Fibroblast of peridontal ligament (primary cell): ENCODE data around the gene CLSTN2.

Experiments used
- DNase-seq: peaks from one replicate; pipeline ENCODE4 v3.0.0-alpha.2; 2010; ENCODE audit errors: extremely low read depth

Gene CLSTN2

DNA sequence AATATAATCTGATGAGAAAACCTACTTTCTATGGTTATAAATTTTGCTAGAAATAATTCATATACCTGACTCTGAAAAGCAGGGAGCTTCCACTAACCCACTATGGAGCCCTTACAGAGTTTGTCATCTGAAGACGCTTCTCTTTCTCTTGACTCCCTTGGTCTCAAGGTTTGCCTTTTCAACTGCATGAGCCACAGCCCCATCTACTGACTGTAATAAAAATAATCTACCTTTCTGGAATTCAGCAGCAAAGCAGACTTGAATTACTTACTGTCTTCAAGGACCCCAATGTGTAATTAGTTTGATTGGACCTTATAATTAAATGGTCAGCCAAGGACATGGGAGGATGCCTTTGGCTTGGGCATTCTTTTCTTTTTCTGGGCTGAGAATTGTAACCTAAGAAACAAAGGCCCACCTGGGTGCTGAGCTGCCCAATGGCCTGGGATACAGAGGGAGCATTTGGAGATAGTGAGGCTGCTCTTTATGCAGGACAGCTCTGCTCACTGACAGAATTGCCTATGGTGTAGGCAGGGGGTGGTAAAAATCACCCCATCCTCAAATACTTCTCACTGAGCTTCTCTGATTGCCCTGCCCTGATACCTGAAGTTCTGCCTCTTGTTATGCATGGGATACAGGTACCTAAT, 564.3 kb downstream of the CLSTN2 start:
- peak; percentile 49 for DNase-seq

DNA sequence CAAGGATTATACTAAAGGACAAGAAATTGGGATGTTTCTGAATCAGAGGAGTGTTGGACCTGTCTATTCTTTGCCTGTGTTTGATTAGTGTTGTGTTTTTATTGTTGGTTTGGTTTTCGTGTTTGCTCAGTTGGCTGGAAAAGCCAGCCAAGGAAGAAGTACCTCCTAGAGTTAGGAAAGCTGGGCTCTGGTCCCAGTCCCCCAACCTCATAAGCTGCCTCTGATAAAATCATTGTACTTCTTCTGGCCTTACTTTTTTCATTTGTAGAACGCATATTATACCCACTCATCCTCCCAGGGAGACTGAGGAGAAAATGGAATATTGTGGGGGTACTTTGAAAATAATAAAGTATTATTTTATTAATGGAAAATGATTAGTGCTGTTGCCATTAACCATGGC, 565.5 kb downstream of the CLSTN2 start:
- no peak for DNase-seq

DNA sequence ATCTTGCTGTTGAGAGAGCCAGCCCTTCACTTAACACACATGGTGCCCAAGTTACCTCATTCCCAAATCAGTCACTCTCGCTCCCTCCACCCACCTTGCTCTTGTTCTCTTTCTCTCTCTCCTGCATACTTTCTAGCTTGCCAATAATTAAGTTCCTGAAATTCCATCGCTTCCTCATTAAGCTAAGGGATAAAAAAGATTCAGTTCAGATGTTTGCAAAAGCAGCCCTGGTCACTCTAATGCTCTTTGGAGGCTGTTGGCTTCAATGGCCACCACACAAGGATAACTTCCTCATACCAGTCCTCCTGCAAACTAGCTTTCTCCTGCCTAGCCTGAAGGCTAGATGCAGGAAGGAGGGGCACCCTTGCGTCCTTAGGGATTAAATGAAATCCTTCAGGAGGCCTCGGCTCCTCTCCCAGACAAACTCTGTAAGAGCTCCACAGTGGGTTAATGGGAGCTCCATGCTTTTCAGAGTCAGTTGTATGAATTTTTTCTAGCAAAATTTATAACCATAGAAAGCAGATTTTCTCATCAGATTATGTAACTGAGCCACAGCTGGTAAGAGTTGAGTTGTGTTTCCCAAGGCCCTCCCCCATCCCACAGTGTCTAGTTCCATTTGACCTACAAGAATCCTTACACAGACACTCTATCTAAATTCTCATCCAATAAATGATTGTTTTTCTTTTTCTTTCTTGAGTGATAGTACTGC, 566.2 kb downstream of the CLSTN2 start:
- peak; percentile 53 for DNase-seq

DNA sequence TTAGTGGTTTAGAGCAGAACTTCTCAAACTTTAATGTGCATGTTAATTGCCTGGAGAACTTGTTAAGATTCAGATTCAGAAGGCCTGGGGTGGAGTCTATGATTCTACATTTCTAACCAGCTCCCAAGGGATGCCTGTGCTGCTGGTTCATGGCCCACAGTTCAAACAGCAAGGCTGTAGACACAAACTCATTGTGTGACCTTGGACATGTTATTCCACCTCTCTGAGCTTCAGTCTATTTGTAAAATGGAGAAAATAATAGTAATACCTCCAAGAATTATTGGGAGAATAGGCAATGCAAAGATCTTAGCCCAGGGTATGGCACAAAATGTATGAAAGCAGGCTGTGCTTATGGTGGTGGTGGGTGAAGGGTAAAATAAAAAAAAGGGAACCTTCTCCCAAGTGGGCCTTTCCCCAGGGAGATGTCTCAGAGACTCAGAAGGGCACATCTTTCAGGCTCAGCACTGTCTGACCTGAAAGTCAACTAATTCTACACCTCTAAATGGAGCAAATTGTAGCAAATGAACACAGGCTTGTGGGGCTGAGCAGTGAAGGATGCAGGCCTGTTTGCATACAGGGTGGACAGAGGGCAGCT, 566.9 kb downstream of the CLSTN2 start:
- DNase-seq = no peak

- peak; percentile 28 for DNase-seq
Observed at GRCh38 chr3:140505213-140505612, 570.2 kb downstream of the CLSTN2 start.

GRCh38 chr3:140505876-140506275, 570.9 kb downstream of the CLSTN2 start:
- DNase-seq = no peak

GRCh38 chr3:140508550-140508949, 573.6 kb downstream of the CLSTN2 start:
- DNase-seq = no peak

DNA sequence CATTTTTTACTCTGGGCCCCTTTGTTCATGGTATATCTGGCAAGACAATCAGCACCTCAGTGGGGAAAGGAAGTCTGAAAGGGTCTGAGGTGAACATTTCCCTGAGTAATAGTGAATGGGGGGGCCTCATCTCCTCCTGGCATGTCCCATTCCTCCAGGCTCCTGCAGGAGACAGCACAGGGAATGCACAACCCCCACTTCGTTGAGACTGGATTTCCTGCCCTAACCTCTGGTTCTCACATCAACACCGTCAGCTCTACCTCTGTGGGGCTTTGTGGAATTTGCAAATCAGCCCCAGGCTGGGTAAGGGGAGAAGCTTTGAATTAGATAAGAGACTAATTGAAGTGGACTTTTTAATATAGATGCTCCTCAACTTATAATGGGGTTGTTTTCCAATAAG, 574.5 kb downstream of the CLSTN2 start:
- no peak for DNase-seq

DNA sequence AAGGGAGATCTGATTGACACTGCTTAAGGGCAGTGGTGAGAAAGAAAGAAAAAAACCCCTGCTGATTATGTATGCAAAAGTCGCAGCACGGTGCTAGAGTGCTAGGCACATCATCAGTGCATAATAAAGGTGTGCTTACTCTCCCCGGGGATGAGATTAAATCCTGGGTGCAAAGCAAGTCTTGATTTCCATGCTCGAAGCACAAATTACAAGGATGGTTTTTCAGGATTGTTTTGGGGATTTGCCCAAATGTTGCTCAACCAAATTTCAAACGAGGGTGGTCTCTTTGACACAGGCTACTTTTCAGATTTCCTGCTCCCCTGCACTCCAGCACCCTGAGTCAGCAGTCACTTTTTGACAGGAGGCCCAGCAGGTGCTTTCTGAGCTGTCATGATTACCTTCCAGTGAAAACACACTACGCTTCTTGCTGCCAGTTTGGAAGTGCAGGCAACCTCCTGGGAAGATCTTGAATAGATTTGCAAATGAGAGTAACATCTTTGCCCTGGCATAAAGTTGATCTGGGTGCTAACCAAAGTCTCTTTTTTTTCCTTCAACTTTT, 575.4 kb downstream of the CLSTN2 start:
- no peak for DNase-seq

GRCh38 chr3:140521751-140522445, 586.9 kb downstream of the CLSTN2 start:
- DNase-seq = no peak

DNA sequence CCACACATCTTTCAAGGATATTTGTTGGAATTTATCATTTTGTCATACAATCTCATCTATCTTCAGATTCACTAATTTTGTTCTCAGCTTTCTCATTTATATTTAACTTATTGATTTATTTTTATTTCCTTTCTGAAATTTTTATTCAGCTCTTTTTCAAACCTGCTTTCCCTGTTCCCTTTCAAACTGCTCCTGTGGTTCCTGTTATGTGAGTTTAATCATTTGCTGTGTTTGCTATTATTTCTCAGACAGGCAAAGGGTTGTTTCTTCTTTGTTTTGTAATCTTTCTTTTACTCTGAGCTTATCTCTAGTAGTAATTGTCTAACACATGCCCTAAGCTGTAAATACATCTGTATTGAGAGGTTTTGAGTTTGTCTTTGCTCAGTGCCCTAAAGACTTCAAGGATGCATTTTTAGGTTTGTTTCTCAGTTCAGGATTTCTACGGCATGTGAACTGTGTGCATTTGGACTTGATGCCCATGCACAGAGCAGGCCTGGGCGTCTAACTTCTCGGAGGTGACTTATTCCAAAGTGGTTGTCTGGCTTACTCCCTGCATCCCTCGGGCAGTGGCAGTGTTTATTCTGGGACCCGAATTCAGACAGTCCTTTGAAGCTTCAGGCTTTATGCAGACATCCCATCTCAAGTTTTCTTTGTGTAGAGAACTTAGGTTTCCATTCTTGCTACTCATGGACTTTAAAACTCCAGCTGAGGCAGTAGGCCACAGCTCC, 587.8 kb downstream of the CLSTN2 start:
- DNase-seq = no peak

GRCh38 chr3:140523600-140523999, 588.6 kb downstream of the CLSTN2 start:
- DNase-seq = no peak

DNA sequence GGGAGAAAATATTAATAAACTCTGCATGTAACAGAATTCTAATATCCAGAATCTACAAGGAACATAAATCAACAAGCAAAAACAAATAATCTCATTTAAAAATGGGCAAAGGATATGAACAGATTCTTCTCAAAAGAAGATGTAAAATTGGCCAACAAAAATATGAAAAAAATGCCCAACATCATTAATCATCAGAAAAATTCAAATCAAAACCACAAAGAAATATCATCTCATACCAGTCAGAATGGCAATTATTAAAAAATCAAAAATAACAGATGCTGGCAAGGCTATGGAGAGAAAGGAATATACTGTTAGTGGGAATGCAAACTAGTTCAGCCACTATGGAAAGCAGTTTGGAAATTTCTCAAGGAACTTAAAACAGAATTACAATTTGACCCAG, 592.2 kb downstream of the CLSTN2 start:
- DNase-seq = no peak

GRCh38 chr3:140529096-140529495, 594.1 kb downstream of the CLSTN2 start:
- DNase-seq = peak; percentile 29

GRCh38 chr3:140529558-140529957, 594.6 kb downstream of the CLSTN2 start:
- DNase-seq = no peak

GRCh38 chr3:140530131-140530530, 595.1 kb downstream of the CLSTN2 start:
- no peak for DNase-seq

- no peak for DNase-seq
Observed at GRCh38 chr3:140530603-140531002, 595.6 kb downstream of the CLSTN2 start.

GRCh38 chr3:140532793-140533330, 597.9 kb downstream of the CLSTN2 start:
- no peak for DNase-seq

DNA sequence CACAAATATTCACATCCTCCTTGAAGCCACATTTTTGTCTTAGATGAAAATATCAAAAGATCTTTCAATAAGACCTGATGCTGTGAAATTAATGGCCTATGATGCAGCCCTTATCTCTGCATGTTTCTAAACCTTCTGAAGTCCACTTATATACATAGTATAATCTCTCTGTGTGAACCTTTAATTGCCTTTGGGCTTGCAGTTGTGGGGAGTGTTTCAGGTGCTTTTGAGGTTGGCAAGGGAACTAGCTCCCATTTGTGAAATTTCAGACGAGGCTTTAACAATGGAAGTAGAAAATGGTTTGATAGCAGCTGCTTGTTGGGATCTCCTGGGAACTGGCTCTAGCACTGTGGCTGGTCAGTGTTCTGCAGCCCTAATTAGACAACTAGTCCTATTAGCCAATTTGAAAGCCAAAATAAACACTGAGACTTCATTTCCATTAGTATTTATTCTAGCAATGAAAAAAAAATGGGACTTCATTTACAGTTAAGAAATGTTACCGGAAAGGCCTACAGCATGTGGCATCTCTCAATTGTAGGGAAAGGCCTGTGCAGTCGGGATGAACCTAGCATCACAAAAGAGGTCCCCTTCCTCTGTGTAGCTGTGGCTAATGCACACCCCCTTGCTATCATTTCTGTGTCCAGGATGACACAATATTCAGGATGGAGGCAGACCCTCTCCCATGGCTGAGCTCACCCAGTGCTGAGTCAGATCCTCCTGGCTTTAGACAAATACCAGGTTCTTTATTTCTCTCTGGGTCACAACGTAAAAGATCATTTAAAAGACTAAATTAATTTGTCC, 602.1 kb downstream of the CLSTN2 start:
- no peak for DNase-seq

DNA sequence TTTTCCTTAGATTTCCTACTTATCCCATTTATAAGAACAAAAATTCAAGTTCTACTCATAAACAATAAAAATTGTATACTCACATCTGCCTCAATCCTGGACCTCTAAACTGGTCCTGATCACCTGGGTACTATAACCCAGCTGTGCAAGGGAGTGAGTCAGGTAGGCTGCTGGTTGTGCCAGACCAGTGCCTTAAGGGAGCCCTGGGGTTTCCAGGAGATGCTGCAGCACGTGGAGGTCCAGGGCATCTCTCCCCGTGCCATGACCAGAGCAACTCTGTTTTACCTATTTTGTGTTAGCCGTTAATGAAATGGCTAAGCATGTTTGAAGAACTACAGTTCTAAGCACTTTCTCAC, 602.7 kb downstream of the CLSTN2 start:
- DNase-seq = no peak

DNA sequence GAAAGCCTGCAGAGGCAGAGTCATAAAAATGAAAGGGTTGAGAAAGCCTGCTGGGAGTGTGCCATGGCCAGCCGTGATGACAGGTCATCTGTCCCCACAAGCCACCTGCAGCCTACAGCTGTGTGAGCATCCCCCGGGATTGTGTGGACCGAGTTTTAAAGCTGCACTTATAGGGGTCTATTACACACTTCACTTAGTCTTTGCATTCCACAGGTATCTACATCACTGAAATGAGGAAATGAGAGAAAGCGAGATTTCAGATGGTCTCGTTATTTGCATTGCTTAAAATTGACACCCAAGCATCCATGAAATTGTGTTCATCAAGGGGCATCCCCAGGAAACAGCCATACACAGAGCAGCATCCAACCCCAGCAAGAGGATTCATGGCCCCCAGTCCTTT, 605.3 kb downstream of the CLSTN2 start:
- no peak for DNase-seq
